GM18517 (cell line): ENCODE data around the gene OBSL1.

ENCODE experiments used
- ATAC-seq: cut with Tn5 transposase; IDR thresholded peaks from one replicate; pipeline ENCODE4 v1.9.1; 2021; ENCODE audit warnings: mild to moderate bottlenecking, moderate library complexity; ENCODE audit not compliant: unreplicated experiment

The OBSL1 gene

DNA sequence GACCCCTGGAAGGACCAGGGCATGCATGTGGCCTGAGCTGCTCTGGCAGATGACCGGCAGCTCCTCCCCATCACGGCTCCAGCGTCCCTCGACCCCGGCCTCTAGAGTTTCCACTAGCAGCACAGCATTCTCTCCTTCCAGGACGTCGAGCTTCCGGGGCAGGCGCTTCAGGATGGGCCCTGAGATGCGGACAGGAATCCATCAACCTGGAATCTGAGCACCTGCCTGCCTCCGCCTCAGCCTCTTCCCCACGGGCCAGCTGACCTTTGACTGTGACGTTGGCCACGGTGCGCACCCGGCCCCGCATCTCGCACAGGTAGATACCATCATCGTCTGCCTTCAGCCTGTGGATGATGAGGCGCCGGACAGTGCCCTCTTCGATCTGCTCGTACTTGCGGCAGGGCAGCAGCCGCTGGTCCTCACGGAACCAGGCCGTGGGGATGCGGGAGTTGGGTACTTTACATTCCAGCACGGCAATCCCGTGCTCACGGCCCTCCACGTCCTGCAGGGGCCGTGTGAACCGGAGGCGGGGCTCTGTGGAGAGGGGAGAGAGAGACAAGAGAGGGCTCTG lies 3.5 kb downstream of the OBSL1 start:
- no peak for ATAC-seq

- no peak for ATAC-seq
These were observed 4.2 kb downstream of the OBSL1 start for GRCh38 chr2:219567131-219567530.

DNA sequence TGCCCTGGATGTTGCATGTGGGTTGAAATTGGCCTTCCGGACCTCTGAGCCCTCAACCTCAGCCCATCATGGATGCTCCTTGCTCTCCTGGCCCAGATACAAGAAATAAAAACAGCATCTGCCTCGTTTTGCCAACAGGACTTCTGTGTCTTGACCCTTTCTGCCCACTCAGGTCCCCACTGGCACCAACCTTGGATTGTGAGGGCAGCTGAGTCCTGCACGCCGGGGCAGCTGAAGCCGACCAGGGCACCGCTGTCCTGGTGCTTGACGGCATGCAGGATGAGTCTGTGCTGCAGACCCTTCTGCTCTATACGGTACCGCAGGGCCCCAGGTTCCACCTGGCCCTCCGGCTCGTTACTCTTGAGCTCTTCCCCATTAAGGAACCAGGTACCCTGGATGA lies 4.7 kb downstream of the OBSL1 start:
- ATAC-seq = no peak

- no peak for ATAC-seq
These were observed 5.9 kb downstream of the OBSL1 start for GRCh38 chr2:219565130-219566080.

- ATAC-seq = no peak
These were observed 7.9 kb downstream of the OBSL1 start for GRCh38 chr2:219563271-219563928.

DNA sequence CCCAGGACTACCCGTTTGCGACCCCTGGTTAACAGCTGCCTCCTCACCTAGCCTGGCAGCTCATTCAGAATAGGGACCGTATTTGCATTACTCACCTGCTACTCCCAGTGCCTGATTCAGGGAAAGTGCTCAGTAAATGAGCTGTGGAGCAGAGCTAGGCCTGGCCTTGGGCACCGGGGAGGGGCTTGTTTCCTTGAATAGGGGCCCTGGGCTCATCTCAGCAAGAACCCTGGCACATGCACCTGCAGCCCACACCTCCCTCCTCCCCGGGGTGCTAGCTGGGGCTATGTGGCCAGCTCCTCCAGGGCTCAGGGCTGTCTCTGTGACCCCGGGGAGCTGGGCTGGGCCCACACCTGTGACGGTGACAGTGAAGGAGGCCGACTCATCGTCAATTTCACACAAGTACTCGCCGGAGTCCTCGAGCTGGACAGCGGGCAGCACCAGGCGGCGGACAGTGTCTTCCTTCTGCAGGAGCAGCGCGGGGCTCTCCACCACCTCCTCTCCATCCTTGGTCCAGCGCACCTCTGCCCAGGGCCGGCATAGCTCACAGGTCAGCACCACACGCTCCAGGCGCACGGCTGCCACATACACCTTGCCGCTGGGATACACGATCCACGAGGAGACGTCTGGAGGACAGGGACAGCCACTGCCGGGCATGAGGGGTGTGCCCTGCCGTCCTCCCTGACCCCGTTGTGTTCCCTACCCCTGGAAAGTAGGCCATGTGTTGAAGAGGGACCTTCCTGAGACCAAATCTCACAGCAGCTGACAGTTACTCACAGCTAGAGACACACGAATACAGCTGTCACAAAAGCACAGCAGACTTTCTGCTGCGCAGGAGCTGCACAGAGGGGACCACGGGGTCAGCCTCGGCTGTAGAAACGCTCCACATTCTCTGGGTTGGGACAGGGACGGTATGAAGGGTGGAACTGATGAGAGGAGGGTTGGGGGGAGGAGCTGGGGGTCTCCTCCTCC lies 9.0 kb downstream of the OBSL1 start:
- no peak for ATAC-seq

DNA sequence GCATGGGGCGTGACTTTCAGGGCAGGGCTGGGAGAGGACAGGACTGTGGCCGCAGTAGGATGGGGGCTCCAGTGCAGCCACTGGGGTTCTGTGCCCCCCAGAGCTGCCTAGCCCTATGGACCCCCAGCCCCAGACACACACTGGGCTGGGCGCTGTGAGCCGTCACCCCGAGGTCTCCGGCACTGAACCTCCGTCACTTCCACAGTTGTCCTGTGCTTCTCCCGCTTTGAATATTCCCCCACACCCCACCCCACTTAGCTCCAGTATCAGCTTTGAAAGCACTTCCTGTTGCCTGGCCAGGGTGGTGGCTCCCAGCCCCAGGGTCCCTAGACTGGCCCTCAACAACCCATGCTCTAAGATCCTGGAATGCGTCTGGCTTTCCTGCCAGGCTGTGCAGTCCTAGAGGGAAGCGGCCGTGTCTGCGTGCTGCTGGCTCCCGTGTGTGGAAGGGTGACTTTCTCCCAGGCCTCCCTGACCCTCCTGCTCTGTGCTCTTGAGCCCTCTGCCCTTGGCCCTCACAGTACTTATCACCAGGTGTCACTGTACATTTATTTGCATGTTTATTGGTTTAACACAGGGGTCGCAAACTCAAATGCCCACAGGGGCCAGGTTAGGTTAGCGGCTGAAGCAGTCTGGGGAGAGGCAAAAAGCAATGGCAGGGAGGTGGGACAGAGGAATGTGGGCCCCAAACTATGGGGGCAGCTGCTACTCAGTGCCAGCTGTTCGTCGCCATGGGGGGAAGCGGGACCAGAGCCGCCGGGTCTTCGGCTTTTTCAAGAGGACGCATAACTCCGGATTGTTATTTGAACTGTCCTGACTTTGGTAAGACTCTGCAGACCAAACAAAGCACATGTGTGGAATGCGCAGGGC lies 9.9 kb downstream of the OBSL1 start:
- no peak for ATAC-seq

DNA sequence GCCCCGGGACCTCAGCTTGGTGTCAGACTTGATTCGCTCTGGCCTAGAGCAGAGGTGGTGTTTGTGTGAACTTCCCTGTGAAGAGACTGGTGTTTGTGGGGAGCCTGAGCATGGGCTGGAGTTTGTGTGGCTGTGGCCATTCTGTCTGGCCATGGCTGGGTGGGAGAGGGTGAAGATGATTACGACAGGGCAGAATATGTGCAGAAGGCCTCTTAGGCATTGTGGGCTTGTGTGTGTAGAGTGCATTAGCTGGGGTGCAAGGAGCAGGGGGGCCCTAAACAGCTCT lies 10.5 kb downstream of the OBSL1 start:
- ATAC-seq = no peak

GRCh38 chr2:219560037-219560892 lies 11.1 kb downstream of the OBSL1 start:
- ATAC-seq = no peak

GRCh38 chr2:219559156-219559915 lies 12.0 kb downstream of the OBSL1 start:
- ATAC-seq = no peak

DNA sequence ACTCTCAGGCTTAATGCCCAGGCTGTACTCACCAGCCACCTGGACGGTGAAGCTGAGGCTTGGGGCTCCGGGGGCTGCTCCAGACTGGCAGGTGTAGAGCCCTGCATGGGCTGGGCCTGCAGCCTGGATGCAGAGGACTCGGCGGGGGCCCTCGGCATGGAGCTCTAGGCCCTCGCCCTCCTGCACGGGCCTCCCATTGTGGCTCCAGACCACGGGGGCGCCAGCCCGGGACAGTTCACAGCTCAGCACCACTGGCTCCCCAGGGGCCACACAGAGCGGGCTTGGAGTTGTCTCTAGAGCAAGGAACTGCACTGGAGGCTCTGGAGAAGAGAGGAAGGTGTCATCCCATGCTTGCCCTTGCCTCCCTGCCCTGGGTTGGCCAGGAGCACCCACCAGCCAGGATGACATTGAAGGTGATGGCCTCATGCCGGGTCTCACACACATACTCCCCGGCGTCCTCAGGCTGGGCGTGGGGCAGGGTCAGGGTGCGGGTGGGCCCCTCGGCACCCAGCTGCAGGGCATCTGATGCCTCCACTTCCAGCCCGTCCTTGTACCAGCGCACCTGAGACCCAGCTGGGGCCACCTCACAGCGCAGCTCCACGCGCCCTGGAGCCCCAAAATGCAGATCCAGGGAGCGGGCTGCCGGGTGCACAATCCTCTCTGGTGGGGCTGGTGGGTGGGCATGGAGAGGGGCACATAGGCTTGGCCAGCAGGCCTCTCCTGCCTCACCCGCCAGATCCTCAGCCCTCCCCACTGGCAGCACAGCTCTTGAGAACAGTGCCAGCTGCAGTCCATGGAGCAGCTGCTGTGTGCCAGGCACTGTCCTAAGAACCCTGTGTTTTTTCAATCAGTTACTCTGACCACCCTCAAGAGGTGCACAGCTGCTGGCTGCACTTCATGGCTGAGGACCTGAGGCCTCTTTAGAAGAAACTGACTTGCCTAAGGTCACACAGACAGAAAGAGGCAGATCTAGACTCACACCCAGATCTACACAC lies 13.3 kb downstream of the OBSL1 start:
- ATAC-seq = no peak

DNA sequence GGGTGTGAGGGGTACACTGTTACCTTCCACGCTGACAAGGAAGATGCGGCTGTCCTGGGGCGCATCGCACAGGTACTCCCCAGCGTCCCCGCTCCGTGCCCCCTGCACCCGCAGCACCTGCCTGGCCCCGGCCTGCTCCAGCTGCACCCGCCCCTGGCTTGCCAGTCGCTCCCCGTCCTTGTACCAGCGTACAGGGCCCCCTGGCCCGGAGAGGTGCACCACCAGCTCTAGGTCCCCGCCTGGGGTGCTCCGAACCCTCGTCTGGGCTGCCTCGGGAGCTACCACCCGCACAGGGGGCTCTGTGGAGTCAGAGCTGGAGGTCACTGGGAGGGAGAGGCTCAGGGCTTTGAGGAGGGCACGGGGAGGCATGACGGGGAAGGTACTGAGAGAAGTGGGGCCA lies 14.0 kb downstream of the OBSL1 start:
- ATAC-seq = no peak

GRCh38 chr2:219556413-219556812 lies 14.9 kb downstream of the OBSL1 start:
- no peak for ATAC-seq

- ATAC-seq = no peak
These were observed 15.4 kb downstream of the OBSL1 start for GRCh38 chr2:219555956-219556355.

- no peak for ATAC-seq
These were observed 17.0 kb downstream of the OBSL1 start for GRCh38 chr2:219554350-219554749.

DNA sequence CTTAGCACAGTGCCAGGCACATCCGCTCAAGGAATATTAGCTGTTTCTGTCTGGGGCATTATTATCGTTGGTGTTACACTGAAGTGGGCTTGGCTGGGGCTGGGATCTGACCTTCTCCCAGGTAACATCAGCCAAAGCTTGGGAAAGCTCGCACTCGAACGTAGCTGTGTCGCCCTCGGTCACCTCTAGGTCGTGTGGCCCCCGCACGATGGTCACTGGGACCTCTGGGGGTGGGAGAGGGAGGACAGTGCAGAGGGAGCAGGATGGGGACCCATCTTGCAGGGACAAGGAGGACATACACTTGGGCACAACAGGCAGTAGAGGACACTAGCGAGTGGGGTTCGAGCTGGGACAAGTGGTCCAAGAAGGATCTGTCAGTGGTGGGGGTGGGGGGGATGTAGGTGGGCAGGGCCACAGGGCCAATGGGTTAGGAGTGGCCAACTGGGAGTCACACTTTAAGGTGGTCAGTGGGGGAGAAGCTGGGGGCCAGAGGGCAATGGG lies 17.8 kb downstream of the OBSL1 start:
- ATAC-seq = no peak

GRCh38 chr2:219553168-219553417 lies 18.2 kb downstream of the OBSL1 start:
- no peak for ATAC-seq
